HCT116 (cell line): ENCODE measurements around the gene ZYG11A. TPM values are rescaled to one million over a fixed set of nuclear protein-coding genes. Genes with fewer than 3 reads are reported as not detected.
A peak's percentile ranks its signal among the peaks of the same experiment; 100 is the strongest.

Experiments
- ATAC-seq: fragments of 200-7000 bp; cut with Tn5 transposase; 2 replicates; pipeline ENCODE4 v1.9.1; 2020; ENCODE audit warnings: mild to moderate bottlenecking, moderate library complexity
- BruUV-seq: library from RNA; stranded (reverse); fragments of 400-500 nt; replicated peaks from 2 replicates; lab custom pipeline; 2021; lab: Mats Ljungman, UMichigan
- CTCF ChIA-PET: fragments of 300-600 bp; sonication (Branson Sonifier 250); formaldehyde crosslinking; loops from one replicate; lab custom pipeline; 2021; ENCODE audit warnings: antibody characterized with exemption; lab: Charles Lee
- POLR2A ChIA-PET: fragments of 300-600, 350-600 bp; sonication (Branson Sonifier 250); formaldehyde crosslinking; loops from one replicate; lab custom pipeline; 2021; ENCODE audit warnings: antibody characterized with exemption; lab: Charles Lee
- RAD21 ChIA-PET, 2 experiments: fragments of 300-600 bp; sonication (Branson Sonifier 250); formaldehyde crosslinking; loops; one replicate each; lab custom pipeline; 2023; ENCODE audit warnings: low total read pairs in 2 of 2; ENCODE audit not compliant: uncharacterized antibody in 2 of 2, unreplicated experiment in 2 of 2, low non-redundant PET in 1 of 2; lab: Charles Lee
- DNase-seq: peaks from one replicate; pipeline ENCODE4 v3.0.0-alpha.2; 2010; ENCODE audit warnings: low read depth, low spot score
- H2AFZ ChIP-seq: fragments of 200-600 bp; shearing (Covaris generic), sonication (generic); 2 replicates; pipeline ENCODE4 v1.6.1; 2017; ENCODE audit warnings: low read depth, mixed run types, mixed read lengths, antibody characterized with exemption, low read length; ENCODE audit not compliant: poor library complexity, severe bottlenecking
- H3K27ac ChIP-seq: 2 replicates; pipeline ENCODE4 v1.5.1; 2012; ENCODE audit warnings: low read depth, low read length
- H3K27me3 ChIP-seq: fragments of 200-600 bp; sonication (generic); 2 replicates; pipeline ENCODE4 v1.6.1; 2016; ENCODE audit warnings: mixed run types, low read length, mixed read lengths; ENCODE audit not compliant: insufficient read depth
- H3K36me3 ChIP-seq, 2 experiments: fragments of 200-500 bp in 1 of 2; fragments of 200-600 bp in 1 of 2; sonication (Bioruptor generic) in 1 of 2; sonication (generic) in 1 of 2; 2 replicates each; pipeline versions ENCODE4 v1.5.1 to v1.6.1; 2014 to 2016; ENCODE audit warnings: low read length in 2 of 2, inconsistent platforms in 1 of 2, mixed read lengths in 1 of 2, mixed run types in 1 of 2; ENCODE audit not compliant: insufficient read depth in 2 of 2, control insufficient read depth in 1 of 2
- H3K4me1 ChIP-seq, 2 experiments: fragments of 200-600 bp in 1 of 2; sonication (generic) in 1 of 2; 2 replicates each; pipeline versions ENCODE4 v1.5.1 to v1.6.1; 2012 to 2017; ENCODE audit warnings: low read length in 2 of 2, inconsistent platforms in 1 of 2, mild to moderate bottlenecking in 1 of 2, mixed read lengths in 1 of 2, mixed run types in 1 of 2, moderate library complexity in 1 of 2; ENCODE audit not compliant: insufficient read depth in 2 of 2, control insufficient read depth in 1 of 2
- H3K4me2 ChIP-seq: fragments of 200-600 bp; sonication (generic); 2 replicates; pipeline ENCODE4 v1.6.1; 2017; ENCODE audit warnings: mixed run types, low read length, mixed read lengths
- H3K4me3 ChIP-seq, 2 experiments: fragments of 200-600 bp in 1 of 2; sonication (generic) in 1 of 2; replicated peaks in 1 of 2; 2 replicates each; pipeline ENCODE4 v1.5.1; 2011 to 2016; ENCODE audit warnings: low read length in 2 of 2, control low read depth in 1 of 2, low read depth in 1 of 2, mild to moderate bottlenecking in 1 of 2, mixed read lengths in 1 of 2, mixed run types in 1 of 2
- H3K79me2 ChIP-seq: fragments of 200-600 bp; sonication (generic); 2 replicates; pipeline ENCODE4 v1.6.1; 2017; ENCODE audit warnings: mild to moderate bottlenecking, mixed run types, low read length, moderate library complexity, mixed read lengths; ENCODE audit not compliant: insufficient read depth
- H3K9ac ChIP-seq: fragments of 200-600 bp; sonication (generic); 2 replicates; pipeline ENCODE4 v1.6.1; 2016; ENCODE audit warnings: low read length, mixed read lengths
- H3K9me2 ChIP-seq: fragments of 200-600 bp; sonication (generic), shearing (Covaris generic); 2 replicates; pipeline ENCODE4 v1.6.1; 2017; ENCODE audit warnings: mixed run types, mild to moderate bottlenecking, moderate library complexity; ENCODE audit not compliant: insufficient read depth
- H3K9me3 ChIP-seq, 2 experiments: fragments of 200-500 bp in 1 of 2; fragments of 200-600 bp in 1 of 2; sonication (Bioruptor generic) in 1 of 2; sonication (generic) in 1 of 2; 2 replicates each; pipeline ENCODE4 v1.6.1; 2014 to 2017; ENCODE audit warnings: low read length in 2 of 2, mixed read lengths in 2 of 2, inconsistent platforms in 1 of 2, low read depth in 1 of 2, mild to moderate bottlenecking in 1 of 2, mixed run types in 1 of 2, moderate library complexity in 1 of 2; ENCODE audit not compliant: control insufficient read depth in 1 of 2, insufficient read depth in 1 of 2
- H4K20me1 ChIP-seq: fragments of 200-600 bp; sonication (generic), shearing (Covaris generic); 2 replicates; pipeline ENCODE4 v1.6.1; 2017; ENCODE audit warnings: mixed run types, mild to moderate bottlenecking, moderate library complexity; ENCODE audit not compliant: insufficient read depth
- ATF3 ChIP-seq: IDR thresholded peaks from 2 replicates; pipeline ENCODE4 v1.6.1; 2012
- CTCF ChIP-seq, 3 experiments: fragments of 200-600 bp in 1 of 3; sonication (generic) in 1 of 3; IDR thresholded peaks in 2 of 3; conservative IDR thresholded peaks in 1 of 3; 2 replicates each; pipeline ENCODE4 v1.5.1; 2012 to 2017; ENCODE audit warnings: low read depth in 2 of 3, low read length in 2 of 3, antibody characterized with exemption in 1 of 3, borderline replicate concordance in 1 of 3, control low read depth in 1 of 3, mild to moderate bottlenecking in 1 of 3, mixed read lengths in 1 of 3, mixed run types in 1 of 3, moderate library complexity in 1 of 3; ENCODE audit not compliant: insufficient read depth in 1 of 3
- YY1 ChIP-seq: IDR thresholded peaks from 2 replicates; pipeline ENCODE4 v1.6.1; 2011; ENCODE audit warnings: low read length, low read depth, moderate library complexity, mild to moderate bottlenecking; ENCODE audit not compliant: insufficient replicate concordance; ENCODE audit errors: extremely low read depth
- ZNF274 ChIP-seq: fragments of 200-500 bp; sonication (Bioruptor generic); IDR thresholded peaks from 2 replicates; pipeline ENCODE4 v1.6.1; 2014; ENCODE audit warnings: mild to moderate bottlenecking, low read depth, low read length, inconsistent platforms
- intact Hi-C: fragments of 100-400 bp; cut with micrococcal nuclease; formaldehyde crosslinking; loops from 2 replicates; pipeline ENCODE4 v1.10.0; 2022
- total RNA-seq: library from RNA; stranded (reverse); gene quantifications from one replicate; pipeline ENCODE4 v1.2.1, GENCODE V29; 2021; ENCODE audit not compliant: unreplicated experiment
- TF ChIP-seq, protein P1 (sequence below): IDR thresholded peaks from 2 replicates; pipeline ENCODE4 v1.6.1; 2011; ENCODE audit warnings: mild to moderate bottlenecking, low read length, moderate library complexity; ENCODE audit not compliant: insufficient replicate concordance; ENCODE audit errors: extremely low read depth
- TF ChIP-seq, protein P2 (sequence below): IDR thresholded peaks from 2 replicates; pipeline ENCODE4 v1.6.1; 2012; ENCODE audit warnings: low read depth

Gene ZYG11A
- total RNA-seq, 1 experiment from 2014 or later, result 0.05 TPM

- no peak for ATAC-seq
- no TSS peak for BruUV-seq
- no peaks in the 10 kb centered on the region for H3K27me3 ChIP-seq
- no peak for DNase-seq
- intact Hi-C loops, result no loop called here
- no peak overlapping the region for H3K9ac ChIP-seq
- H2AFZ ChIP-seq, result no peak overlapping the region
- H3K4me3 ChIP-seq, result no peak overlapping the region
- ChIA-PET RAD21 (no interaction called here), POLR2A (no interaction called here), CTCF (no interaction called here)
- H3K36me3 ChIP-seq, result no peaks in the 10 kb centered on the region
- H3K9me3 ChIP-seq, result no peaks in the 10 kb centered on the region; a peak in 1 of 4 replicates
- H3K79me2 ChIP-seq, result no peaks in the 10 kb centered on the region
- no peaks in the 10 kb centered on the region for H3K9me2 ChIP-seq
- no peak overlapping the region for H3K27ac ChIP-seq
- H3K4me1 ChIP-seq, result peaks cover 19 to 23% of the 10 kb centered on the region in 2 experiments; a peak in 3 of 4 replicates
- 0 out of 2 replicates have a peak overlapping the region, but pooled peaks have one; percentile 55 for H3K4me2 ChIP-seq
- H4K20me1 ChIP-seq, result no peaks in the 10 kb centered on the region
- TF ChIP-seq, protein P1, sequence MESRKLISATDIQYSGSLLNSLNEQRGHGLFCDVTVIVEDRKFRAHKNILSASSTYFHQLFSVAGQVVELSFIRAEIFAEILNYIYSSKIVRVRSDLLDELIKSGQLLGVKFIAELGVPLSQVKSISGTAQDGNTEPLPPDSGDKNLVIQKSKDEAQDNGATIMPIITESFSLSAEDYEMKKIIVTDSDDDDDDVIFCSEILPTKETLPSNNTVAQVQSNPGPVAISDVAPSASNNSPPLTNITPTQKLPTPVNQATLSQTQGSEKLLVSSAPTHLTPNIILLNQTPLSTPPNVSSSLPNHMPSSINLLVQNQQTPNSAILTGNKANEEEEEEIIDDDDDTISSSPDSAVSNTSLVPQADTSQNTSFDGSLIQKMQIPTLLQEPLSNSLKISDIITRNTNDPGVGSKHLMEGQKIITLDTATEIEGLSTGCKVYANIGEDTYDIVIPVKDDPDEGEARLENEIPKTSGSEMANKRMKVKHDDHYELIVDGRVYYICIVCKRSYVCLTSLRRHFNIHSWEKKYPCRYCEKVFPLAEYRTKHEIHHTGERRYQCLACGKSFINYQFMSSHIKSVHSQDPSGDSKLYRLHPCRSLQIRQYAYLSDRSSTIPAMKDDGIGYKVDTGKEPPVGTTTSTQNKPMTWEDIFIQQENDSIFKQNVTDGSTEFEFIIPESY, result no peak
- TF ChIP-seq, protein P2, sequence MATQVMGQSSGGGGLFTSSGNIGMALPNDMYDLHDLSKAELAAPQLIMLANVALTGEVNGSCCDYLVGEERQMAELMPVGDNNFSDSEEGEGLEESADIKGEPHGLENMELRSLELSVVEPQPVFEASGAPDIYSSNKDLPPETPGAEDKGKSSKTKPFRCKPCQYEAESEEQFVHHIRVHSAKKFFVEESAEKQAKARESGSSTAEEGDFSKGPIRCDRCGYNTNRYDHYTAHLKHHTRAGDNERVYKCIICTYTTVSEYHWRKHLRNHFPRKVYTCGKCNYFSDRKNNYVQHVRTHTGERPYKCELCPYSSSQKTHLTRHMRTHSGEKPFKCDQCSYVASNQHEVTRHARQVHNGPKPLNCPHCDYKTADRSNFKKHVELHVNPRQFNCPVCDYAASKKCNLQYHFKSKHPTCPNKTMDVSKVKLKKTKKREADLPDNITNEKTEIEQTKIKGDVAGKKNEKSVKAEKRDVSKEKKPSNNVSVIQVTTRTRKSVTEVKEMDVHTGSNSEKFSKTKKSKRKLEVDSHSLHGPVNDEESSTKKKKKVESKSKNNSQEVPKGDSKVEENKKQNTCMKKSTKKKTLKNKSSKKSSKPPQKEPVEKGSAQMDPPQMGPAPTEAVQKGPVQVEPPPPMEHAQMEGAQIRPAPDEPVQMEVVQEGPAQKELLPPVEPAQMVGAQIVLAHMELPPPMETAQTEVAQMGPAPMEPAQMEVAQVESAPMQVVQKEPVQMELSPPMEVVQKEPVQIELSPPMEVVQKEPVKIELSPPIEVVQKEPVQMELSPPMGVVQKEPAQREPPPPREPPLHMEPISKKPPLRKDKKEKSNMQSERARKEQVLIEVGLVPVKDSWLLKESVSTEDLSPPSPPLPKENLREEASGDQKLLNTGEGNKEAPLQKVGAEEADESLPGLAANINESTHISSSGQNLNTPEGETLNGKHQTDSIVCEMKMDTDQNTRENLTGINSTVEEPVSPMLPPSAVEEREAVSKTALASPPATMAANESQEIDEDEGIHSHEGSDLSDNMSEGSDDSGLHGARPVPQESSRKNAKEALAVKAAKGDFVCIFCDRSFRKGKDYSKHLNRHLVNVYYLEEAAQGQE, result no peak
- TF ChIP-seq ZNF274 (no peak), ATF3 (no peak), CTCF (IDR thresholded peaks at IDR 0.05 in 2 of 3, conservative IDR thresholded peaks at IDR 0.05 in 1 of 3; ENCODE audit: borderline replicate concordance in 1 of 3, insufficient read depth in 1 of 3, low read depth in 2 of 3, low read length in 2 of 3) (no peak), YY1 (no peak)
Observed at GRCh38 chr1:52943876-52944416, 101.4 kb downstream of the ZYG11A start.
